ENCODE measurements around the gene COL26A1.

The COL26A1 gene

GRCh38 chr7:101531726-101532357 lies 169.2 kb downstream of the COL26A1 start:
- in situ Hi-C loops (cut with MboI; ENCODE audit: low sequenced_read_pairs): no loop called here

GRCh38 chr7:101532400-101533102 lies 169.9 kb downstream of the COL26A1 start:
- in situ Hi-C loops (cut with MboI; ENCODE audit: low sequenced_read_pairs): no loop called here

GRCh38 chr7:101533103-101533465 lies 170.4 kb downstream of the COL26A1 start:
- in situ Hi-C loops (cut with MboI; ENCODE audit: low sequenced_read_pairs): no loop called here

GRCh38 chr7:101534015-101534803 lies 171.5 kb downstream of the COL26A1 start:
- in situ Hi-C loops (cut with MboI; ENCODE audit: low sequenced_read_pairs): no loop called here

- in situ Hi-C loops (cut with MboI; ENCODE audit: low sequenced_read_pairs): no loop called here
Measured at GRCh38 chr7:101534873-101535272, 172.2 kb downstream of the COL26A1 start.

GRCh38 chr7:101535351-101535751 lies 172.7 kb downstream of the COL26A1 start:
- in situ Hi-C loops (cut with MboI; ENCODE audit: low sequenced_read_pairs): no loop called here

GRCh38 chr7:101536232-101536631 lies 173.6 kb downstream of the COL26A1 start:
- in situ Hi-C loops (cut with MboI; ENCODE audit: low sequenced_read_pairs): no loop called here

- in situ Hi-C loops (cut with MboI; ENCODE audit: low sequenced_read_pairs): no loop called here
Measured at GRCh38 chr7:101536668-101537067, 174.0 kb downstream of the COL26A1 start.

GRCh38 chr7:101537205-101537604 lies 174.5 kb downstream of the COL26A1 start:
- in situ Hi-C loops (cut with MboI; ENCODE audit: low sequenced_read_pairs): no loop called here

GRCh38 chr7:101537935-101538595 lies 175.4 kb downstream of the COL26A1 start:
- in situ Hi-C loops (cut with MboI; ENCODE audit: low sequenced_read_pairs): no loop called here

GRCh38 chr7:101538596-101539459 lies 176.2 kb downstream of the COL26A1 start:
- in situ Hi-C loops (cut with MboI; ENCODE audit: low sequenced_read_pairs): no loop called here

GRCh38 chr7:101539784-101540183 lies 177.1 kb downstream of the COL26A1 start:
- in situ Hi-C loops (cut with MboI; ENCODE audit: low sequenced_read_pairs): no loop called here

- in situ Hi-C loops (cut with MboI; ENCODE audit: low sequenced_read_pairs): no loop called here
Measured at GRCh38 chr7:101542527-101543241, 180.0 kb downstream of the COL26A1 start.

GRCh38 chr7:101543242-101543766 lies 180.6 kb downstream of the COL26A1 start:
- in situ Hi-C loops (cut with MboI; ENCODE audit: low sequenced_read_pairs): no loop called here

GRCh38 chr7:101543846-101544245 lies 181.2 kb downstream of the COL26A1 start:
- in situ Hi-C loops (cut with MboI; ENCODE audit: low sequenced_read_pairs): no loop called here

GRCh38 chr7:101545441-101546190 lies 182.9 kb downstream of the COL26A1 start:
- in situ Hi-C loops (cut with MboI; ENCODE audit: low sequenced_read_pairs): no loop called here

GRCh38 chr7:101546308-101546936 lies 183.7 kb downstream of the COL26A1 start:
- in situ Hi-C loops (cut with MboI; ENCODE audit: low sequenced_read_pairs): no loop called here
